ENCODE data around the gene FBXL3. TPM values are rescaled to one million over a fixed set of nuclear protein-coding genes. Genes with fewer than 3 reads are reported as not detected.
"Not testable (repeated sequence)": the region's sequence is repeated elsewhere in the genome, so short reads cannot be mapped to it uniquely, and the experiment has no call there.

The FBXL3 gene
- total and polyA plus RNA-seq, 12 donors, result 12.1 to 87.4 (median 44.9) TPM

DNA sequence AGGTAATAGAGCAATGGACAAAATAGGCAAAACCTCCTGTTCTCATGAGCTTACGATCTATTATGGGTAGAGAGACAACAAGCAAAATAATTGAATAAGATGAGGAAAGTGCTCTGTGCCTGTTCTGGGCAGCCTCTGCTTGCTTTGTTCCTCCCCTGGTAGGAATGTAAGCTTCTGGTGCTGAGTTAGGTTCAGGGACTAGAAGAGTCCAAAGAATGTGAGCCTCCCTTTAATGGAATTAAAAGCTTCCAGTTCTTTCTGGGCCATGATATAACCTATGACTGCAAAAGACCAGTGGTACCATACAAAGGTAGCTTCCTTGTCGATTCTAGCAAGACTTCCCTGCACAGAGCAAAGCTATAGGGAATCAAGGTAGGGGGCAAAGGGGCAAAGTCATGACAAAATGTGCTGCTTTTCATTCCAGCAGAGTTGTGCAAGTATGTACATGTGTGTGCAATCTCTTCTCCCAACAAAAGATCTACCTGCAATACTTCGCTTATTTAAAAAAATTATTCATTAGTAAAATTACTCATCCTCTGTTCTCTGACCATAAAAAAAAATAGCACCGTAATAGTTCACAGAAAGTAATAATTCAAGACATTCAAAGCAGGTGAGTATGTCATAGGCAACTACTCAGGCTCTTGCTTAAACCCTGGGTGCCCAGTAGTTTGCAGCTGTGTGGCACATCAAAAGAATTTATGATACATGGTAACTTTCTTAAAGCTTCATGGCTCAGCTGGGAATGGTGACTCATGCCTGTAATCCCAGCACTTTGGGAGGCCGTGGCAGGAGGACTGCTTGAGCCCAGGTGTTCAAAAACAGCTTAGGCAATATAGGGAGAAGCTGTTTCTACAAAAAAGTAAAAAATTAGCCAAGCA is 57.2 kb downstream of the FBXL3 start:
- intact Hi-C loops (cut with DNase I), result loop anchor here in 1 of 2 donors (10.0 kb wide), 1 partner anchor 1095 kb away; no protein-coding TSS in a partner anchor
- Histone ChIP-seq H3K4me1 (replicated peaks in 1 of 2) (peaks cover 0 to 9% of the 10 kb centered on the region in 2 donors), H3K9me3 (replicated peaks in 1 of 3) (no peaks in the 10 kb centered on the region), H3K27ac (no peak overlapping the region), H3K27me3 (no peaks in the 10 kb centered on the region), H3K36me3 (replicated peaks in 1 of 2) (no peaks in the 10 kb centered on the region), H3K4me3 (no peak overlapping the region)
- no peak for DNase-seq
- TF ChIP-seq, protein P1, sequence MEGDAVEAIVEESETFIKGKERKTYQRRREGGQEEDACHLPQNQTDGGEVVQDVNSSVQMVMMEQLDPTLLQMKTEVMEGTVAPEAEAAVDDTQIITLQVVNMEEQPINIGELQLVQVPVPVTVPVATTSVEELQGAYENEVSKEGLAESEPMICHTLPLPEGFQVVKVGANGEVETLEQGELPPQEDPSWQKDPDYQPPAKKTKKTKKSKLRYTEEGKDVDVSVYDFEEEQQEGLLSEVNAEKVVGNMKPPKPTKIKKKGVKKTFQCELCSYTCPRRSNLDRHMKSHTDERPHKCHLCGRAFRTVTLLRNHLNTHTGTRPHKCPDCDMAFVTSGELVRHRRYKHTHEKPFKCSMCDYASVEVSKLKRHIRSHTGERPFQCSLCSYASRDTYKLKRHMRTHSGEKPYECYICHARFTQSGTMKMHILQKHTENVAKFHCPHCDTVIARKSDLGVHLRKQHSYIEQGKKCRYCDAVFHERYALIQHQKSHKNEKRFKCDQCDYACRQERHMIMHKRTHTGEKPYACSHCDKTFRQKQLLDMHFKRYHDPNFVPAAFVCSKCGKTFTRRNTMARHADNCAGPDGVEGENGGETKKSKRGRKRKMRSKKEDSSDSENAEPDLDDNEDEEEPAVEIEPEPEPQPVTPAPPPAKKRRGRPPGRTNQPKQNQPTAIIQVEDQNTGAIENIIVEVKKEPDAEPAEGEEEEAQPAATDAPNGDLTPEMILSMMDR (IDR thresholded peaks at IDR 0.05), result no peak
- TF ChIP-seq POLR2A (IDR thresholded peaks at IDR 0.05), result no peak
- 79 to 86% (median 82%) methylated on average over 5 of the region's 5 CpGs for WGBS, 4 donors

DNA sequence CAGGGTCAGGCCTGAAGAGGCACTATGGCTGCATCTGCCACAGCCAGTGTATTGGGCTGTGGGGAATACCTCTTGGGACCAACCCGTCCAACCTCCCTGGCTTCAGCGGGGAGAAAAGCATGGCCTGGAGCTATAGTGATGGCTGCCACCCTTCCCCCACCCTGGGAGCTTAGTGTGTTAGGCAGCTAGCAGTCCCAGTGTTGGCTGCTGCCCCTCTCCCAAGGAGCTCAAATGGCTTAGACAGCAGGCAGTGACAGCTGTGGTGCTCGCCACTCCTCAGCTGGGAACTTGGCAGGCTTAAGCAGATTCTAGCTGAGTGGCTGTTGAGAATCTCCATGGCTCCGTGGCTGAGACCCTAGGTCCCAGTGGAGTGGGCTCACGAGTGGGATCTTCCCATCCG is 58.9 kb downstream of the FBXL3 start:
- no peak for DNase-seq
- no peaks in the 10 kb centered on the region for H3K27me3 ChIP-seq
- intact Hi-C loops (cut with DNase I), result no loop called here
- H3K9me3 ChIP-seq (replicated peaks in 1 of 3), result no peaks in the 10 kb centered on the region
- peaks cover 0 to 9% of the 10 kb centered on the region in 2 donors for H3K4me1 ChIP-seq (replicated peaks in 1 of 2)
- no peak overlapping the region for H3K27ac ChIP-seq
- no peak overlapping the region for H3K4me3 ChIP-seq
- no peak for TF ChIP-seq POLR2A (IDR thresholded peaks at IDR 0.05)
- TF ChIP-seq, protein P1 (IDR thresholded peaks at IDR 0.05), result no peak
- H3K36me3 ChIP-seq (replicated peaks in 1 of 2), result no peaks in the 10 kb centered on the region
- WGBS, 4 donors, result 84 to 100% (median 90%) methylated on average over 1 to 6 of the region's 6 CpGs; no CpG with 5 or more reads in 1 of the 4 donors

DNA sequence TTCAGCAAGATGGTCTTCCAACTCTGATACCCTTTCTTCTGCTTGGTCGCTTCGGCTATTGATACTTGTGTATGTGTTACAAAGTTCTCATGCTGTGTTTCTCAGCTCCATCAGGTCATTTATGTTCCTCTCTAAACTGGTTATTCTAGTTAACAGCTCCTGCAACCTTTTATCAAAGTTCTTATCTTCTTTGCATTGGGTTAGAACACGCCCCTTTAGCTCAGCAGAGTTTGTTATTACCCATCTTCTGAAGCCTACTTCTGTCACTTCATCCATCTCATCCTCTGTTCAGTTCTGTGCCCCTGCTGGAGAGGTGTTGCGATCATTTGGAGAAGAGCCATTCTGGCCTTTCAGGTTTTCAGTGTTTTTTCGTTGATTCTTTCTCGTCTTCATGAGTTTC is 59.9 kb downstream of the FBXL3 start:
- TF ChIP-seq, protein P1 (IDR thresholded peaks at IDR 0.05), result no peak
- no peak for TF ChIP-seq POLR2A (IDR thresholded peaks at IDR 0.05)
- H3K27ac ChIP-seq, result no peak overlapping the region
- H3K9me3 ChIP-seq (replicated peaks in 1 of 3), result no peaks in the 10 kb centered on the region
- intact Hi-C loops (cut with DNase I), result no loop called here
- 93 to 96% (median 95%) methylated on average over 6 of the region's 6 CpGs for WGBS, 4 donors
- no peaks in the 10 kb centered on the region for H3K27me3 ChIP-seq
- no peak overlapping the region for H3K4me3 ChIP-seq
- peaks cover 0 to 9% of the 10 kb centered on the region in 2 donors for H3K4me1 ChIP-seq (replicated peaks in 1 of 2)
- H3K36me3 ChIP-seq (replicated peaks in 1 of 2), result no peaks in the 10 kb centered on the region
- DNase-seq, result no peak

DNA sequence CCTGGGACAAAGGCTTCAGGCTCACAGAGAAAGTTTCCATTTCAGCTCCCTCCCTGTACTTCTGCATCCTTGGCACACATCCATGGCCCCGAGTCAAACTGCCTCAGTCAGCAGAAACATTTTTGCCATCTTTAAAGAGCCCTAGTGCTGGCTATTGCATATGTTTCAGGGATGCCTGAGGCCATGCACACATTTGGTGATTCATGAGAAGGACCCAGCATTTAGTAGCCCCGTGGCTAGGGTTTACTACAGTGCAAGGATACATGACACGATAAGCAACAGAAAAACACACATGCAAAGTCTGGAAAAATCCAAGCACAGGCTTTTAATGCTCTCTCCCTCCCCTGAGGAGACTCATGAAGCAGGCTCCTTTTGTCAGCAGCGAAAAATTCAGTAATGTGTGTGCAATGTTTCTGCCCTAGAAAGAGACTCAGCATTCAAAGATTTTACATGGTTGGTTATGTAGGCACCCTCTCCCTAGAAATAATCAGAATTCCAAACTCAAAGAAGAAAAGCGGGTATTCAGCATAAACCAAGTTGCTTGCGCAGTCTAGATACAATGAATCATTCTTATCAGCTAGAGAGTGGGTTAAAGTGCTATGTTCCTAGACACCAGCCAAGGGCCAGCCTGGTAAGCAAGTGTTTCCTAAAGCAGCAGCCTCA is 61.1 kb downstream of the FBXL3 start:
- intact Hi-C loops (cut with DNase I), result no loop called here
- H3K4me1 ChIP-seq (replicated peaks in 1 of 2), result peaks cover 0 to 9% of the 10 kb centered on the region in 2 donors
- WGBS, 4 donors, result 38 to 58% (median 49%) methylated on average over 5 to 6 of the region's 6 CpGs
- no peak overlapping the region for H3K4me3 ChIP-seq
- no peaks in the 10 kb centered on the region for H3K9me3 ChIP-seq (replicated peaks in 1 of 3)
- peak; percentile 43 to 78 (median 56) for DNase-seq
- no peaks in the 10 kb centered on the region for H3K27me3 ChIP-seq
- H3K27ac ChIP-seq, result no peak overlapping the region
- no peaks in the 10 kb centered on the region for H3K36me3 ChIP-seq (replicated peaks in 1 of 2)
- TF ChIP-seq POLR2A (IDR thresholded peaks at IDR 0.05), result no peak
- TF ChIP-seq, protein P1 (IDR thresholded peaks at IDR 0.05), result no peak

- H3K9me3 ChIP-seq (replicated peaks in 1 of 3); H3K4me1 ChIP-seq (replicated peaks in 1 of 2); H3K4me3 ChIP-seq; DNase-seq; H3K36me3 ChIP-seq (replicated peaks in 1 of 2); intact Hi-C loops (cut with DNase I); H3K27me3 ChIP-seq; H3K27ac ChIP-seq: not testable (repeated sequence)
These were observed 67.2 kb downstream of the FBXL3 start for GRCh38 chr13:76959734-76960133.

All from adrenal gland (tissue), 12 donors.